Medulla oblongata (tissue), 1 donor: ENCODE results near the gene TTC32.

Source experiments
- DNase-seq: peaks from one replicate; pipeline ENCODE4 v3.0.0-alpha.2; 2015; ENCODE audit errors: extremely low spot score

The TTC32 gene

DNA sequence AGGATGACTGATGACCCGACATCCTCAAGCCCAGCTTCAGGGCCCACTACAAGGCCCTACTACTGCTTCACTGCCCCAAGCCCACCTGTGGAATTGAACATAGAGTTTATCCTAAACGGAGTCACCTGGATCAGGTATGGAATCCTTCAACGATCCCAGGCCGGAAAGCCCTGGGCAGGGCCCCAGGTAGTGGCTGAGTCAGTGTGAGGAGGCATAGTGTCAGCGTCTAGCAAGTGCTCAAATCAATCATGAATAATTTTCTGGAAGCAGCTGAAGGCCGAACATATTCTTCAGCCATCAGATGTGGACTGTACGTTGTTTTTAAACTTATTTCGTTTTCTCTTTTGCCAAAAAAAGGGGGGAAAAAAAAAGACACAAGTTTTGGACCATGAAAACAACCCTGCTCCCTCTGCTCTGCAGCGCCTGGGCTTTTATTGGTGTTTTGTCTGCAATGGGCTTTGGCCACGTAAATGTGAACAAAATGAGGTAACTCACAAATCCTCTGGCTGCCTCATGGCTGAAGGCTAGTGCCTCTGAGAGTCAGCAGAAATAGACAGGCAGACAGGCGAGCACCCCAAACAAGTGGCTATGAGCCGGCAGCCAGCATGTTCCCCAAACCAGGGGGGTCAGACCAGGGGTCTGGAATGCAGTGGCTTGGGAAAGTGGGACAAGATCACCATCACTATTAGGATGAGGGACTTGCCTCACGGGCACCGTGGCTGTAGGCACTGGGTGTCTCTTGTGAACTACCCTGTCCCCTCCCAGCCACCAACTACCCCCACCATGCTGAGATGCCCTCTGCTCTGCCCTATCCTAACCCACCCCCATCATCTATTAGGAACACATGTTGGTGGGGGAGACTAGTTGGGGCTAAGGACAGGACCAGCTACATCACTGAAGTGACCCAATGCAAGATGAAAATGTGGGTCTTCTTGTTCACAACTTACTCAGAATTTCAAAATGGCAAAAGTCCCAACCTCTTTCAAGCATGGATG, 51.4 kb downstream of the TTC32 start:
- no peak for DNase-seq

DNA sequence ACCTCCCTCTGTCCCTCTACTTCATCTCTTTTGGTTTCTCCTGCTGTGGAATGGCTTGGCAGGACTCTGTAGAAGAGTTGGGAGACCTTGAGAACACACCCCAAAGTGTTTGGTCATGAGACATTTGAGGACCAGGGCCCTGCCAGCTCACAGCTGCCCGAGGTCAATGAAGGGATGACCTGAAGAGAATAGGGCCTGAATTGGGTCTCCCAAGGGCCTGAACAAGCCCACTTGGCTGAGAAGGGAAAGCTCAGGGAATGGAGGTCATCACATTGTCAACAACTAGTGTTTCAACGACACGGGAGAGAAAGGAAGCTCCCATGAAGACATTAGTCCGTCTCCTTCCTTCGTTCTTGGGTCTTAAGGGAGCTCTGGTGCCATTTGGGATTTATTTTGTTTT, 52.8 kb downstream of the TTC32 start:
- DNase-seq: no peak

DNA sequence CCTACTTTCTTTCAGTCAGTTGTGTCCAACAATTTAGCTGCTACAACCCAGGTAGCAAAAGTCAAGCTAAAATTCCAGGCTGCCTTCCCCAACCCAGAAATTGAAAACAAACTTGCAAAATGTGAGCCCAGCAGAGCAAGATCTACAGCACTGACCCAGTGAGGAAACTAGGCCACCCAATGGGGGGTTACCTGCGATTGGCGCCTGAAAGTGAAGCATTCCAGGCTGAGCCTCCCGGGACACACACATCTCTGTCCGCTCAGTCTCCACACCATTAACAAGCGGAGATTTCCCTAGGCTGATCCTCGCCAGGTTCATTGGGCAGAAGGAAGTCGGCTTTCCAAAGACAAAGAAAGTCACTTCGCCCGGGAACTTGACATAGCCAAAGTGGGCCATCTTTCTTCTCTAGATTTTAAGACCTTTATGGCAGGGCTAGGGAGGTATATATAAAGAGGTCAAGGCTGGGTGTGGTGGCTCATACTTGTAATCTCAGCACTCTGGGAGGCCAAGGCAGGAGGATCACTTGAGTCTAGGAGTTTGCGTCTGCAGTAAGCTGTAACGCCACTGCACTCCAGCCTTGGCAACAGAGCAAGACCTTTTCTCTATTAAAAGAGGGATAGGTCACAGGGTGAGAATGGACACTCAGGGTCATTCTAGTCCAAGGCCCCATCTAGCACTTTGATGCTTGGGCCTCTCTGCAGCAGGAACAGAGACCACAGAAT, 53.6 kb downstream of the TTC32 start:
- DNase-seq: no peak

DNA sequence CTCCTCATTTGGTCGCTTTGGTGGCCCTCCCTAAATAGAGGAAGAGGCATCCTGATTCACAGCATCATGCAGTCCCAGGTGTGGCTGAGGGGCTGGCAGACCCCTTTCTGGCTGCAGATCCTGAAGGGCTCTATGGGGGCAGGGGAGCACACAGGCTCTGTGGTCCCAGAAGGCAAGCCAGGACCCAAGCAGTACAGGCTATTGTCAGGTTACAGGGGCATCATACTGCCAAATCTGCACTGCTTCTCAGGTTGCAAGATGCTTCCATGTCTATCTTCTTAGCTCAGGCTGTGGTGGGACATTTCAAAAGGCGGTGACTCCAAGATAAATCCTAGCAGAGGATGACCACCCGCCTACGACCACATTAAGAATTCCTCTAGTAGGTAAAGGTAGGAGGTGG, 54.3 kb downstream of the TTC32 start:
- no peak for DNase-seq
